Astrocyte (in vitro differentiated cells and primary cell): ENCODE measurements around the gene UGT1A8.

Experiments used
- CTCF ChIP-seq: IDR thresholded peaks from 2 replicates; pipeline ENCODE4 v1.5.1; 2011; ENCODE audit warnings: low read depth, mild to moderate bottlenecking, inconsistent platforms, low read length, moderate library complexity; ENCODE audit not compliant: insufficient read depth
- EZH2 ChIP-seq: IDR thresholded peaks from 2 replicates; pipeline ENCODE4 v1.6.1; 2012; ENCODE audit warnings: mild to moderate bottlenecking, low read length, inconsistent platforms; ENCODE audit not compliant: insufficient read depth

GRCh38 chr2:233603520-233603919 lies 13.9 kb upstream of the UGT1A8 start:
- TF ChIP-seq EZH2 (no peak), CTCF (no peak)
